ENCODE measurements around the gene DLG5.

DLG5 gene

GRCh38 chr10:77819210-77820112 lies 107.1 kb downstream of the DLG5 start:
- Histone ChIP-seq H3K36me3 (ENCODE audit: control insufficient read depth, low read depth, low read length) (peaks cover 46% of the 10 kb centered on the region), H3K27me3 (ENCODE audit: control insufficient read depth, insufficient read depth, low read length) (no peaks in the 10 kb centered on the region), H3K9ac (ENCODE audit: low read length) (no peak overlapping the region), H3K4me1 (ENCODE audit: control insufficient read depth, low read depth, low read length) (no peaks in the 10 kb centered on the region), H3K27ac (ENCODE audit: low read length) (no peak overlapping the region), H3K9me3 (ENCODE audit: control insufficient read depth, low read depth, low read length) (no peaks in the 10 kb centered on the region), H3K4me3 (ENCODE audit: low read length) (no peak overlapping the region)

GRCh38 chr10:77818378-77818777 lies 108.2 kb downstream of the DLG5 start:
- Histone ChIP-seq H3K4me1 (ENCODE audit: control insufficient read depth, low read depth, low read length) (no peaks in the 10 kb centered on the region), H3K27ac (ENCODE audit: low read length) (no peak overlapping the region), H3K9me3 (ENCODE audit: control insufficient read depth, low read depth, low read length) (no peaks in the 10 kb centered on the region), H3K36me3 (ENCODE audit: control insufficient read depth, low read depth, low read length) (peaks cover 46% of the 10 kb centered on the region), H3K4me3 (ENCODE audit: low read length) (no peak overlapping the region), H3K9ac (ENCODE audit: low read length) (no peak overlapping the region), H3K27me3 (ENCODE audit: control insufficient read depth, insufficient read depth, low read length) (no peaks in the 10 kb centered on the region)

- Histone ChIP-seq H3K4me1 (ENCODE audit: control insufficient read depth, low read depth, low read length) (no peaks in the 10 kb centered on the region), H3K9ac (ENCODE audit: low read length) (no peak overlapping the region), H3K36me3 (ENCODE audit: control insufficient read depth, low read depth, low read length) (peaks cover 43% of the 10 kb centered on the region), H3K27me3 (ENCODE audit: control insufficient read depth, insufficient read depth, low read length) (no peaks in the 10 kb centered on the region), H3K9me3 (ENCODE audit: control insufficient read depth, low read depth, low read length) (no peaks in the 10 kb centered on the region), H3K27ac (ENCODE audit: low read length) (no peak overlapping the region), H3K4me3 (ENCODE audit: low read length) (no peak overlapping the region)
Observed at GRCh38 chr10:77817541-77817940, 109.0 kb downstream of the DLG5 start.

- Histone ChIP-seq H3K27ac (ENCODE audit: low read length) (no peak overlapping the region), H3K9ac (ENCODE audit: low read length) (no peak overlapping the region), H3K9me3 (ENCODE audit: control insufficient read depth, low read depth, low read length) (no peaks in the 10 kb centered on the region), H3K4me3 (ENCODE audit: low read length) (no peak overlapping the region), H3K36me3 (ENCODE audit: control insufficient read depth, low read depth, low read length) (peaks cover 47% of the 10 kb centered on the region), H3K27me3 (ENCODE audit: control insufficient read depth, insufficient read depth, low read length) (no peaks in the 10 kb centered on the region), H3K4me1 (ENCODE audit: control insufficient read depth, low read depth, low read length) (no peaks in the 10 kb centered on the region)
Observed at GRCh38 chr10:77816311-77816710, 110.2 kb downstream of the DLG5 start.

- H3K27me3 ChIP-seq (ENCODE audit: control insufficient read depth, insufficient read depth, low read length), result no peaks in the 10 kb centered on the region
- H3K27ac ChIP-seq (ENCODE audit: low read length), result no peak overlapping the region
- H3K9me3 ChIP-seq (ENCODE audit: control insufficient read depth, low read depth, low read length), result no peaks in the 10 kb centered on the region
- H3K36me3 ChIP-seq (ENCODE audit: control insufficient read depth, low read depth, low read length), result peaks cover 53% of the 10 kb centered on the region
- no peaks in the 10 kb centered on the region for H3K4me1 ChIP-seq (ENCODE audit: control insufficient read depth, low read depth, low read length)
- H3K4me3 ChIP-seq (ENCODE audit: low read length), result no peak overlapping the region
- H3K9ac ChIP-seq (ENCODE audit: low read length), result no peak overlapping the region
Observed at GRCh38 chr10:77812741-77813140, 113.8 kb downstream of the DLG5 start.

- H3K4me3 ChIP-seq (ENCODE audit: low read length), result no peak overlapping the region
- no peaks in the 10 kb centered on the region for H3K27me3 ChIP-seq (ENCODE audit: control insufficient read depth, insufficient read depth, low read length)
- H3K9me3 ChIP-seq (ENCODE audit: control insufficient read depth, low read depth, low read length), result no peaks in the 10 kb centered on the region
- no peak overlapping the region for H3K27ac ChIP-seq (ENCODE audit: low read length)
- H3K9ac ChIP-seq (ENCODE audit: low read length), result no peak overlapping the region
- no peaks in the 10 kb centered on the region for H3K4me1 ChIP-seq (ENCODE audit: control insufficient read depth, low read depth, low read length)
- peaks cover 52% of the 10 kb centered on the region for H3K36me3 ChIP-seq (ENCODE audit: control insufficient read depth, low read depth, low read length)
Observed at GRCh38 chr10:77811831-77812430, 114.6 kb downstream of the DLG5 start.

- Histone ChIP-seq H3K9ac (ENCODE audit: low read length) (no peak overlapping the region), H3K36me3 (ENCODE audit: control insufficient read depth, low read depth, low read length) (peaks cover 51% of the 10 kb centered on the region), H3K27me3 (ENCODE audit: control insufficient read depth, insufficient read depth, low read length) (no peaks in the 10 kb centered on the region), H3K27ac (ENCODE audit: low read length) (no peak overlapping the region), H3K9me3 (ENCODE audit: control insufficient read depth, low read depth, low read length) (no peaks in the 10 kb centered on the region), H3K4me1 (ENCODE audit: control insufficient read depth, low read depth, low read length) (no peaks in the 10 kb centered on the region), H3K4me3 (ENCODE audit: low read length) (no peak overlapping the region)
Observed at GRCh38 chr10:77810446-77811335, 115.9 kb downstream of the DLG5 start.

- Histone ChIP-seq H3K4me3 (ENCODE audit: low read length) (no peak overlapping the region), H3K36me3 (ENCODE audit: control insufficient read depth, low read depth, low read length) (peaks cover 51% of the 10 kb centered on the region), H3K4me1 (ENCODE audit: control insufficient read depth, low read depth, low read length) (no peaks in the 10 kb centered on the region), H3K27me3 (ENCODE audit: control insufficient read depth, insufficient read depth, low read length) (no peaks in the 10 kb centered on the region), H3K9ac (ENCODE audit: low read length) (no peak overlapping the region), H3K9me3 (ENCODE audit: control insufficient read depth, low read depth, low read length) (no peaks in the 10 kb centered on the region), H3K27ac (ENCODE audit: low read length) (no peak overlapping the region)
Observed at GRCh38 chr10:77809336-77809735, 117.2 kb downstream of the DLG5 start.

GRCh38 chr10:77807706-77808105 lies 118.8 kb downstream of the DLG5 start:
- Histone ChIP-seq H3K27ac (ENCODE audit: low read length) (no peak overlapping the region), H3K4me1 (ENCODE audit: control insufficient read depth, low read depth, low read length) (no peaks in the 10 kb centered on the region), H3K9me3 (ENCODE audit: control insufficient read depth, low read depth, low read length) (no peaks in the 10 kb centered on the region), H3K9ac (ENCODE audit: low read length) (no peak overlapping the region), H3K36me3 (ENCODE audit: control insufficient read depth, low read depth, low read length) (peaks cover 51% of the 10 kb centered on the region), H3K4me3 (ENCODE audit: low read length) (no peak overlapping the region), H3K27me3 (ENCODE audit: control insufficient read depth, insufficient read depth, low read length) (no peaks in the 10 kb centered on the region)

GRCh38 chr10:77806511-77807157 lies 119.9 kb downstream of the DLG5 start:
- no peak overlapping the region for H3K4me3 ChIP-seq (ENCODE audit: low read length)
- H3K9me3 ChIP-seq (ENCODE audit: control insufficient read depth, low read depth, low read length), result no peaks in the 10 kb centered on the region
- H3K27me3 ChIP-seq (ENCODE audit: control insufficient read depth, insufficient read depth, low read length), result no peaks in the 10 kb centered on the region
- H3K36me3 ChIP-seq (ENCODE audit: control insufficient read depth, low read depth, low read length), result peaks cover 44% of the 10 kb centered on the region
- H3K4me1 ChIP-seq (ENCODE audit: control insufficient read depth, low read depth, low read length), result peaks cover 8% of the 10 kb centered on the region
- no peak overlapping the region for H3K9ac ChIP-seq (ENCODE audit: low read length)
- no peak overlapping the region for H3K27ac ChIP-seq (ENCODE audit: low read length)

- Histone ChIP-seq H3K4me3 (ENCODE audit: low read length) (no peak overlapping the region), H3K9ac (ENCODE audit: low read length) (no peak overlapping the region), H3K4me1 (ENCODE audit: control insufficient read depth, low read depth, low read length) (peaks cover 12% of the 10 kb centered on the region), H3K27ac (ENCODE audit: low read length) (no peak overlapping the region), H3K36me3 (ENCODE audit: control insufficient read depth, low read depth, low read length) (peaks cover 38% of the 10 kb centered on the region), H3K27me3 (ENCODE audit: control insufficient read depth, insufficient read depth, low read length) (no peaks in the 10 kb centered on the region), H3K9me3 (ENCODE audit: control insufficient read depth, low read depth, low read length) (no peaks in the 10 kb centered on the region)
Observed at GRCh38 chr10:77805676-77806075, 120.9 kb downstream of the DLG5 start.
